Omental fat pad (tissue), 4 donors: ENCODE measurements around the gene ZNF431. TPM values are rescaled to one million over a fixed set of nuclear protein-coding genes. Genes with fewer than 3 reads are reported as not detected.
"Not testable (repeated sequence)": the region's sequence is repeated elsewhere in the genome, so short reads cannot be mapped to it uniquely, and the experiment has no call there.

Experiments used
- ATAC-seq: fragments of 150-250 bp; one replicate; pipeline ENCODE4 v1.9.1; 2016; ENCODE audit warnings: mild to moderate bottlenecking, moderate library complexity; ENCODE audit not compliant: low FRiP score
- DNase-seq: peaks from one replicate; pipeline ENCODE4 v3.0.0-alpha.2; 2019; ENCODE audit warnings: low spot score
- CTCF ChIP-seq, 3 donors: fragments of 450-650 bp; IDR thresholded peaks; one replicate each; pipeline ENCODE4 v1.5.1; 2016 to 2017; ENCODE audit warnings: antibody characterized with exemption in 3 of 3, mild to moderate bottlenecking in 3 of 3, moderate library complexity in 2 of 3
- small RNA-seq: library from RNA; depleted of rRNA; stranded (forward); fragments of <200 nt; gene quantifications from one replicate; pipeline ENCODE3, GENCODE V24; 2016
- total RNA-seq, 4 donors: library from RNA; depleted of rRNA; stranded (reverse); fragments of >200 nt; gene quantifications; one replicate each; pipeline ENCODE4 v1.1.0, GENCODE V29; 2016

Gene ZNF431
- total RNA-seq, 4 donors from 2014 or later = 6.3 to 12.5 (median 10.3) TPM

GRCh38 chr19:21233691-21234090 is 91.9 kb downstream of the ZNF431 start:
- DNase-seq (no peak), ATAC-seq (no peak)
- no peak for TF ChIP-seq CTCF (IDR thresholded peaks at IDR 0.05)

- not testable (repeated sequence) for DNase-seq, ATAC-seq
These were observed 94.9 kb downstream of the ZNF431 start for GRCh38 chr19:21236751-21237150.

GRCh38 chr19:21238670-21239069 is 96.8 kb downstream of the ZNF431 start:
- no peak for ATAC-seq
- no peak for DNase-seq
- no peak for TF ChIP-seq CTCF (IDR thresholded peaks at IDR 0.05)

Small RNAs within 50 kb of the gene (small RNA-seq; reads per million reads assigned to genes)
- not detected for gene RNA5SP469

Other genes with a start within 250 kb of the ZNF431 start
- 10 to 100 TPM in 1 of 4 donors, 1 to 10 TPM in 3; 1.9 to 12.8 (median 3.0) TPM for gene ZNF85, start 218.8 kb upstream of the ZNF431 start, total RNA-seq
- gene ZNF430, start 121.4 kb upstream of the ZNF431 start, total RNA-seq = 10 to 100 TPM in 3 of 4 donors, 1 to 10 TPM in 1; 4.8 to 19.9 (median 12.5) TPM
- 1 to 10 TPM; 2.1 to 8.0 (median 3.7) TPM for gene ZNF714, start 59.8 kb upstream of the ZNF431 start, total RNA-seq
- 10 to 100 TPM in 3 of 4 donors, 1 to 10 TPM in 1; 9.1 to 21.4 (median 12.1) TPM for gene ZNF708, start 187.4 kb downstream of the ZNF431 start, total RNA-seq
- gene ZNF738, start 217.0 kb downstream of the ZNF431 start, total RNA-seq = 1 to 10 TPM; 3.3 to 7.3 (median 4.0) TPM